ENCODE results near the gene PTPRD. TPM values are rescaled to one million over a fixed set of nuclear protein-coding genes. Genes with fewer than 3 reads are reported as not detected.

Gene PTPRD
- total and polyA plus RNA-seq, 2 experiments from 2014 or later: 11.5 to 58.0 TPM

DNA sequence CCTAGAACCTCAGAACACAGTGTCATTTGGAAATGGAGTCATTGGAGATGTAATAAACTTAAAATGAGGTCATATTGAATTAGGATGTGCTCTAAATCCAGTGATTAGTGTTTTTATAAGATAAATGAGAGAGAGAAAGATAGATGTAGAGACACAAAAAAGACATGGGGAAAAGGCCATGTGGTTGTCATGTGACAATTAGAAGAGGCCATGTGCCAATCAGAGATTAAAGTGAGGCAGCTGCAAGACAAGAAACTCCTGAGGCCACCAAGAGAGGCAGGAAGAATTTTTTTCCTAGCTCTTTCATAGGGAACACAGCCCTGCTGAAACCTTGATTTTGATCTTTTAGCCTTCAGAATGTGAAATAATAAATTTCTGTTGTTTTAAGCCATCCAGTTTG lies 1307.2 kb downstream of the PTPRD start:
- no peaks in the 10 kb centered on the region for H3K9me3 Mint-ChIP-seq
- Histone ChIP-seq H3K27me3 (ENCODE audit: insufficient read depth) (no peaks in the 10 kb centered on the region), H3K36me3 (ENCODE audit: insufficient read depth) (no peaks in the 10 kb centered on the region), H3K9me2 (ENCODE audit: insufficient read depth) (no peaks in the 10 kb centered on the region), H2AFZ (peak overlapping the region; percentile 15; the same call in 1 of the 2 replicates), H3K4me1 (ENCODE audit: insufficient read depth) (no peaks in the 10 kb centered on the region), H3K4me2 (no peak overlapping the region), H4K20me1 (replicated peaks; ENCODE audit: insufficient read depth) (no peaks in the 10 kb centered on the region), H3K4me3 (no peak overlapping the region), H3F3A (replicated peaks; ENCODE audit: low read depth) (no peaks in the 10 kb centered on the region), H3K79me2 (replicated peaks; ENCODE audit: insufficient read depth) (no peaks in the 10 kb centered on the region), H3K27ac (ENCODE audit: low read depth) (no peak overlapping the region)
- DNase-seq (ENCODE audit: low spot score) (no peak), ATAC-seq (no peak)
- no peaks in the 10 kb centered on the region for H3K36me3 Mint-ChIP-seq (ENCODE audit: low read depth)
- H3K4me3 Mint-ChIP-seq: no peak overlapping the region
- peaks cover 4% of the 10 kb centered on the region; the same call in 2 of the 3 replicates for H3K4me1 Mint-ChIP-seq
- H3K27me3 Mint-ChIP-seq (ENCODE audit: insufficient read depth, low read depth, poor library complexity): no peaks in the 10 kb centered on the region
- TF ChIP-seq EZH2 (IDR thresholded peaks at IDR 0.05; ENCODE audit: low read depth, unreplicated experiment) (no peak), JUNB (IDR thresholded peaks at IDR 0.05; ENCODE audit: unreplicated experiment) (no peak), ZNF114 (CRISPR knock-in tag; IDR thresholded peaks at IDR 0.05) (no peak), ZNF462 (CRISPR knock-in tag; IDR thresholded peaks at IDR 0.05) (no peak), EZH2phosphoT487 (IDR thresholded peaks at IDR 0.05; ENCODE audit: unreplicated experiment) (no peak), CREB1 (CRISPR knock-in tag; IDR thresholded peaks at IDR 0.05; ENCODE audit: low read depth) (no peak), NANOG (IDR thresholded peaks at IDR 0.05; ENCODE audit: borderline replicate concordance) (no peak), ZNF331 (CRISPR knock-in tag; IDR thresholded peaks at IDR 0.05; ENCODE audit: low read depth) (no peak), STAT1 (IDR thresholded peaks at IDR 0.05; ENCODE audit: unreplicated experiment) (no peak), REST (IDR thresholded peaks at IDR 0.05; ENCODE audit: unreplicated experiment) (no peak)
- TF ChIP-seq, protein P1, sequence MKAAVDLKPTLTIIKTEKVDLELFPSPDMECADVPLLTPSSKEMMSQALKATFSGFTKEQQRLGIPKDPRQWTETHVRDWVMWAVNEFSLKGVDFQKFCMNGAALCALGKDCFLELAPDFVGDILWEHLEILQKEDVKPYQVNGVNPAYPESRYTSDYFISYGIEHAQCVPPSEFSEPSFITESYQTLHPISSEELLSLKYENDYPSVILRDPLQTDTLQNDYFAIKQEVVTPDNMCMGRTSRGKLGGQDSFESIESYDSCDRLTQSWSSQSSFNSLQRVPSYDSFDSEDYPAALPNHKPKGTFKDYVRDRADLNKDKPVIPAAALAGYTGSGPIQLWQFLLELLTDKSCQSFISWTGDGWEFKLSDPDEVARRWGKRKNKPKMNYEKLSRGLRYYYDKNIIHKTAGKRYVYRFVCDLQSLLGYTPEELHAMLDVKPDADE (IDR thresholded peaks at IDR 0.05): no peak
- H3K27ac Mint-ChIP-seq: no peak overlapping the region
